ENCODE data around the gene TFDP1. TPM values are rescaled to one million over a fixed set of nuclear protein-coding genes. Genes with fewer than 3 reads are reported as not detected.

Gene TFDP1
- total RNA-seq, 1 experiment from 2014 or later, result 78.2 TPM

GRCh38 chr13:113653264-113654174, 69.0 kb downstream of the TFDP1 start:
- Histone ChIP-seq H3K4me3 (ENCODE audit: insufficient read depth, low read depth, low read length) (no peak overlapping the region), H3K27me3 (ENCODE audit: control insufficient read depth, insufficient read depth, low read length) (no peaks in the 10 kb centered on the region), H3K36me3 (replicated peaks; ENCODE audit: control insufficient read depth, insufficient read depth, low read length) (no peaks in the 10 kb centered on the region)
- peak; percentile 58 for DNase-seq

GRCh38 chr13:113654175-113654560, 69.6 kb downstream of the TFDP1 start:
- no peaks in the 10 kb centered on the region for H3K27me3 ChIP-seq (ENCODE audit: control insufficient read depth, insufficient read depth, low read length)
- no peaks in the 10 kb centered on the region for H3K36me3 ChIP-seq (replicated peaks; ENCODE audit: control insufficient read depth, insufficient read depth, low read length)
- H3K4me3 ChIP-seq (ENCODE audit: insufficient read depth, low read depth, low read length), result no peak overlapping the region
- no peak for DNase-seq

- no peaks in the 10 kb centered on the region for H3K27me3 ChIP-seq (ENCODE audit: control insufficient read depth, insufficient read depth, low read length)
- peak; percentile 60 for DNase-seq
- H3K4me3 ChIP-seq (ENCODE audit: insufficient read depth, low read depth, low read length), result no peak overlapping the region
- no peaks in the 10 kb centered on the region for H3K36me3 ChIP-seq (replicated peaks; ENCODE audit: control insufficient read depth, insufficient read depth, low read length)
Observed at GRCh38 chr13:113654591-113655345, 70.2 kb downstream of the TFDP1 start.

- H3K36me3 ChIP-seq (replicated peaks; ENCODE audit: control insufficient read depth, insufficient read depth, low read length), result no peaks in the 10 kb centered on the region
- DNase-seq, result peak; percentile 38
- H3K4me3 ChIP-seq (ENCODE audit: insufficient read depth, low read depth, low read length), result no peak overlapping the region
- H3K27me3 ChIP-seq (ENCODE audit: control insufficient read depth, insufficient read depth, low read length), result no peaks in the 10 kb centered on the region
Observed at GRCh38 chr13:113655346-113656002, 70.9 kb downstream of the TFDP1 start.

GRCh38 chr13:113656003-113656588, 71.5 kb downstream of the TFDP1 start:
- H3K36me3 ChIP-seq (replicated peaks; ENCODE audit: control insufficient read depth, insufficient read depth, low read length), result no peaks in the 10 kb centered on the region
- DNase-seq, result no peak
- H3K4me3 ChIP-seq (ENCODE audit: insufficient read depth, low read depth, low read length), result no peak overlapping the region
- no peaks in the 10 kb centered on the region for H3K27me3 ChIP-seq (ENCODE audit: control insufficient read depth, insufficient read depth, low read length)

GRCh38 chr13:113656831-113657671, 72.5 kb downstream of the TFDP1 start:
- no peaks in the 10 kb centered on the region for H3K27me3 ChIP-seq (ENCODE audit: control insufficient read depth, insufficient read depth, low read length)

GRCh38 chr13:113657851-113658741, 73.5 kb downstream of the TFDP1 start, which contains the start of gene ATP4B:
Gene ATP4B (minus strand): TSS chr13:113658198. CDS start chr13:113658144, 54 bp downstream.
- H3K4me3 ChIP-seq (ENCODE audit: insufficient read depth, low read depth, low read length), result no peak within 1 kb of the TSS
- peak; percentile 60 for DNase-seq
- no peaks in the 10 kb centered on the region for H3K27me3 ChIP-seq (ENCODE audit: control insufficient read depth, insufficient read depth, low read length)
- H3K36me3 ChIP-seq (replicated peaks; ENCODE audit: control insufficient read depth, insufficient read depth, low read length), result no peaks in the 10 kb centered on the region

More at GRCh38 chr13:113656831-113657671, 72.5 kb downstream of the TFDP1 start:
- H3K4me3 ChIP-seq (ENCODE audit: insufficient read depth, low read depth, low read length), result no peak overlapping the region
- H3K36me3 ChIP-seq (replicated peaks; ENCODE audit: control insufficient read depth, insufficient read depth, low read length), result no peaks in the 10 kb centered on the region
- peak; percentile 59 for DNase-seq

- Histone ChIP-seq H3K36me3 (replicated peaks; ENCODE audit: control insufficient read depth, insufficient read depth, low read length) (no peaks in the 10 kb centered on the region), H3K27me3 (ENCODE audit: control insufficient read depth, insufficient read depth, low read length) (no peaks in the 10 kb centered on the region), H3K4me3 (ENCODE audit: insufficient read depth, low read depth, low read length) (no peak overlapping the region)
- peak; percentile 39 for DNase-seq
Observed at GRCh38 chr13:113658836-113659235, 74.3 kb downstream of the TFDP1 start.

GRCh38 chr13:113659337-113659736, 74.8 kb downstream of the TFDP1 start:
- no peak overlapping the region for H3K4me3 ChIP-seq (ENCODE audit: insufficient read depth, low read depth, low read length)
- no peaks in the 10 kb centered on the region for H3K27me3 ChIP-seq (ENCODE audit: control insufficient read depth, insufficient read depth, low read length)
- no peak for DNase-seq
- H3K36me3 ChIP-seq (replicated peaks; ENCODE audit: control insufficient read depth, insufficient read depth, low read length), result no peaks in the 10 kb centered on the region

- Histone ChIP-seq H3K36me3 (replicated peaks; ENCODE audit: control insufficient read depth, insufficient read depth, low read length) (no peaks in the 10 kb centered on the region), H3K27me3 (ENCODE audit: control insufficient read depth, insufficient read depth, low read length) (no peaks in the 10 kb centered on the region), H3K4me3 (ENCODE audit: insufficient read depth, low read depth, low read length) (no peak overlapping the region)
- peak; percentile 28 for DNase-seq
Observed at GRCh38 chr13:113660066-113660465, 75.5 kb downstream of the TFDP1 start.

- DNase-seq, result no peak
- Histone ChIP-seq H3K27me3 (ENCODE audit: control insufficient read depth, insufficient read depth, low read length) (no peaks in the 10 kb centered on the region), H3K4me3 (ENCODE audit: insufficient read depth, low read depth, low read length) (no peak overlapping the region), H3K36me3 (replicated peaks; ENCODE audit: control insufficient read depth, insufficient read depth, low read length) (no peaks in the 10 kb centered on the region)
Observed at GRCh38 chr13:113661509-113661908, 77.0 kb downstream of the TFDP1 start.

GRCh38 chr13:113663934-113664333, 79.4 kb downstream of the TFDP1 start:
- no peak overlapping the region for H3K4me3 ChIP-seq (ENCODE audit: insufficient read depth, low read depth, low read length)
- DNase-seq, result peak; percentile 45

More at GRCh38 chr13:113663934-113664333, 79.4 kb downstream of the TFDP1 start:
- H3K27me3 ChIP-seq (ENCODE audit: control insufficient read depth, insufficient read depth, low read length), result no peaks in the 10 kb centered on the region
- no peaks in the 10 kb centered on the region for H3K36me3 ChIP-seq (replicated peaks; ENCODE audit: control insufficient read depth, insufficient read depth, low read length)

All from H7 (cell line).